GM19395 (cell line): ENCODE measurements around the gene HGD.
"Not testable (repeated sequence)": the region's sequence is repeated elsewhere in the genome, so short reads cannot be mapped to it uniquely, and the experiment has no call there.

ENCODE experiments used
- ATAC-seq: cut with Tn5 transposase; IDR thresholded peaks from one replicate; pipeline ENCODE4 v1.9.1; 2021; ENCODE audit warnings: mild to moderate bottlenecking, moderate library complexity; ENCODE audit not compliant: unreplicated experiment

The HGD gene

GRCh38 chr3:120640231-120640630, 41.8 kb downstream of the HGD start:
- ATAC-seq, result no peak

GRCh38 chr3:120638820-120639219, 43.2 kb downstream of the HGD start:
- ATAC-seq, result not testable (repeated sequence)

- no peak for ATAC-seq
Observed at GRCh38 chr3:120637851-120638559, 44.0 kb downstream of the HGD start.

GRCh38 chr3:120636795-120637401, 45.1 kb downstream of the HGD start:
- ATAC-seq, result no peak

GRCh38 chr3:120634539-120634938, 47.5 kb downstream of the HGD start:
- no peak for ATAC-seq

- ATAC-seq, result no peak
Observed at GRCh38 chr3:120625159-120625586, 56.9 kb downstream of the HGD start.

GRCh38 chr3:120623727-120624093, 58.3 kb downstream of the HGD start:
- no peak for ATAC-seq

- no peak for ATAC-seq
Observed at GRCh38 chr3:120622870-120623726, 58.9 kb downstream of the HGD start.

GRCh38 chr3:120622457-120622856, 59.6 kb downstream of the HGD start:
- ATAC-seq, result no peak

- ATAC-seq, result not testable (repeated sequence)
Observed at GRCh38 chr3:120616745-120617144, 65.3 kb downstream of the HGD start.

GRCh38 chr3:120615847-120616609, 66.0 kb downstream of the HGD start:
- ATAC-seq, result no peak

GRCh38 chr3:120614765-120615164, 67.3 kb downstream of the HGD start:
- ATAC-seq, result no peak

GRCh38 chr3:120608506-120608905, 73.5 kb downstream of the HGD start:
- no peak for ATAC-seq

GRCh38 chr3:120604784-120605183, 77.3 kb downstream of the HGD start:
- ATAC-seq, result no peak

- ATAC-seq, result no peak
Observed at GRCh38 chr3:120604382-120604781, 77.7 kb downstream of the HGD start.

- ATAC-seq, result no peak
Observed at GRCh38 chr3:120602682-120603081, 79.4 kb downstream of the HGD start.

GRCh38 chr3:120601554-120601953, 80.5 kb downstream of the HGD start:
- no peak for ATAC-seq

GRCh38 chr3:120599211-120599610, 82.8 kb downstream of the HGD start:
- no peak for ATAC-seq

GRCh38 chr3:120597445-120598049, 84.5 kb downstream of the HGD start:
- peak; percentile 65 for ATAC-seq

- ATAC-seq, result no peak
Observed at GRCh38 chr3:120596853-120597223, 85.2 kb downstream of the HGD start.
